ENCODE results near the gene SMAD7. TPM values are rescaled to one million over a fixed set of nuclear protein-coding genes. Genes with fewer than 3 reads are reported as not detected.
A peak's percentile ranks its signal among the peaks of the same experiment; 100 is the strongest.

Gene SMAD7
- total RNA-seq, 1 donor from 2014 or later, result 34.1 TPM

- Histone ChIP-seq H3K9me3 (no peaks in the 10 kb centered on the region), H3K27me3 (no peaks in the 10 kb centered on the region), H3K27ac (peak overlapping the region; percentile 94), H3K36me3 (peaks cover 0 to 3% of the 10 kb centered on the region in 2 donors), H3K4me3 (peak overlapping the region in 1 of 2 donors; percentile 1), H3K4me1 (peaks cover 100% of the 10 kb centered on the region)
- intact Hi-C loops (cut with DNase I), result no loop called here
- TF ChIP-seq, protein P1, sequence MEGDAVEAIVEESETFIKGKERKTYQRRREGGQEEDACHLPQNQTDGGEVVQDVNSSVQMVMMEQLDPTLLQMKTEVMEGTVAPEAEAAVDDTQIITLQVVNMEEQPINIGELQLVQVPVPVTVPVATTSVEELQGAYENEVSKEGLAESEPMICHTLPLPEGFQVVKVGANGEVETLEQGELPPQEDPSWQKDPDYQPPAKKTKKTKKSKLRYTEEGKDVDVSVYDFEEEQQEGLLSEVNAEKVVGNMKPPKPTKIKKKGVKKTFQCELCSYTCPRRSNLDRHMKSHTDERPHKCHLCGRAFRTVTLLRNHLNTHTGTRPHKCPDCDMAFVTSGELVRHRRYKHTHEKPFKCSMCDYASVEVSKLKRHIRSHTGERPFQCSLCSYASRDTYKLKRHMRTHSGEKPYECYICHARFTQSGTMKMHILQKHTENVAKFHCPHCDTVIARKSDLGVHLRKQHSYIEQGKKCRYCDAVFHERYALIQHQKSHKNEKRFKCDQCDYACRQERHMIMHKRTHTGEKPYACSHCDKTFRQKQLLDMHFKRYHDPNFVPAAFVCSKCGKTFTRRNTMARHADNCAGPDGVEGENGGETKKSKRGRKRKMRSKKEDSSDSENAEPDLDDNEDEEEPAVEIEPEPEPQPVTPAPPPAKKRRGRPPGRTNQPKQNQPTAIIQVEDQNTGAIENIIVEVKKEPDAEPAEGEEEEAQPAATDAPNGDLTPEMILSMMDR (IDR thresholded peaks at IDR 0.05), result no peak
- no peak for TF ChIP-seq POLR2AphosphoS5 (IDR thresholded peaks at IDR 0.05; ENCODE audit: insufficient read depth in 1 of 2, low read depth in 1 of 2)
- TF ChIP-seq POLR2A (IDR thresholded peaks at IDR 0.05), result no peak
- no peak for DNase-seq (ENCODE audit: extremely low spot score in 2 of 2)
Observed at GRCh38 chr18:48942086-48942485, 8.7 kb downstream of the SMAD7 start.

- H3K27ac ChIP-seq, result peak overlapping the region; percentile 94
- intact Hi-C loops (cut with DNase I), result no loop called here
- H3K4me3 ChIP-seq, result peak overlapping the region in 1 of 2 donors; percentile 1
- DNase-seq (ENCODE audit: extremely low spot score in 2 of 2), result no peak
- TF ChIP-seq POLR2AphosphoS5 (IDR thresholded peaks at IDR 0.05; ENCODE audit: insufficient read depth in 1 of 2, low read depth in 1 of 2) (no peak), POLR2A (IDR thresholded peaks at IDR 0.05) (no peak)
- TF ChIP-seq, protein P1 (IDR thresholded peaks at IDR 0.05), result no peak
- no peaks in the 10 kb centered on the region for H3K27me3 ChIP-seq
- H3K9me3 ChIP-seq, result no peaks in the 10 kb centered on the region
- peaks cover 100% of the 10 kb centered on the region for H3K4me1 ChIP-seq
- H3K36me3 ChIP-seq, result peaks cover 0 to 3% of the 10 kb centered on the region in 2 donors
Observed at GRCh38 chr18:48941672-48942071, 9.1 kb downstream of the SMAD7 start.

DNA sequence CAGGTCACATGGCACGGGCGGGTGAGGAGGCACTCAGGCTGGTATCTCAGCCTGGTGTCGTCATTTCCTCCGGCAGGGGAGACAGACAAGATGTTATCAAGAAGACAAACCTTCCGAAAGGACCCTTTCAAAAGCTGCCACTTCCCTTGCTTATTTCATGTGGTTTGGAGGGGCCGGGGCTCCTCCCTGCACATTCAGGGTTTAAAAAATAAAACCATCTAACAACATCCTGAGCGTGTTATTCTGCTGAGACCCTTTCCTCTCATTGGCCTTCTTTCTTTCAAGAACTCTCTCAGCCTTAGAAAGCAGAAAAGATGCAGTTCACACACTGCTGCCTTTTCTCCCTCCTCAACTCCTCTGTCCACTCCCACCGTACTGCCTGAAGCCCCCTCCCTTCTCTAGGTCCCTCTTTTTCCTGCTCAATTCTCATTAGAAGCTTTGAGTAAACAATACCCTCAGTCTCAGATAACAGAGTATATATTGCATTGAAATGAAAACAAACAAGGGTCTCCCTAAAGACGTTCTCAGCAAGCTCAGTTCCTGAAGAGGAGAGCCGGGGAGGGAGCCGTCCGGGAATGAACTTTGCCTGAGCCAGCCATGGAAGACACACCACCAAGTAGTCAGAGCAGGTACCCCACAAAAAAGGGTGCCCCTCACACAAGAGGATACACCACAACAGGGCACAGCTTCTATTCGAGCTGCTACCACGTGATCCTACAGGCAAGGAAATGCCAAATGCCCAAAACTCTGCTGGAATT lies 9.7 kb downstream of the SMAD7 start:
- Histone ChIP-seq H3K27me3 (no peaks in the 10 kb centered on the region), H3K4me1 (peaks cover 100% of the 10 kb centered on the region), H3K4me3 (no peak overlapping the region), H3K27ac (peak overlapping the region; percentile 94), H3K36me3 (peaks cover 0 to 3% of the 10 kb centered on the region in 2 donors), H3K9me3 (no peaks in the 10 kb centered on the region)
- no peak for DNase-seq (ENCODE audit: extremely low spot score in 2 of 2)
- intact Hi-C loops (cut with DNase I), result no loop called here
- TF ChIP-seq, protein P1 (IDR thresholded peaks at IDR 0.05), result no peak
- TF ChIP-seq POLR2A (IDR thresholded peaks at IDR 0.05) (no peak), POLR2AphosphoS5 (IDR thresholded peaks at IDR 0.05; ENCODE audit: insufficient read depth in 1 of 2, low read depth in 1 of 2) (no peak)

DNA sequence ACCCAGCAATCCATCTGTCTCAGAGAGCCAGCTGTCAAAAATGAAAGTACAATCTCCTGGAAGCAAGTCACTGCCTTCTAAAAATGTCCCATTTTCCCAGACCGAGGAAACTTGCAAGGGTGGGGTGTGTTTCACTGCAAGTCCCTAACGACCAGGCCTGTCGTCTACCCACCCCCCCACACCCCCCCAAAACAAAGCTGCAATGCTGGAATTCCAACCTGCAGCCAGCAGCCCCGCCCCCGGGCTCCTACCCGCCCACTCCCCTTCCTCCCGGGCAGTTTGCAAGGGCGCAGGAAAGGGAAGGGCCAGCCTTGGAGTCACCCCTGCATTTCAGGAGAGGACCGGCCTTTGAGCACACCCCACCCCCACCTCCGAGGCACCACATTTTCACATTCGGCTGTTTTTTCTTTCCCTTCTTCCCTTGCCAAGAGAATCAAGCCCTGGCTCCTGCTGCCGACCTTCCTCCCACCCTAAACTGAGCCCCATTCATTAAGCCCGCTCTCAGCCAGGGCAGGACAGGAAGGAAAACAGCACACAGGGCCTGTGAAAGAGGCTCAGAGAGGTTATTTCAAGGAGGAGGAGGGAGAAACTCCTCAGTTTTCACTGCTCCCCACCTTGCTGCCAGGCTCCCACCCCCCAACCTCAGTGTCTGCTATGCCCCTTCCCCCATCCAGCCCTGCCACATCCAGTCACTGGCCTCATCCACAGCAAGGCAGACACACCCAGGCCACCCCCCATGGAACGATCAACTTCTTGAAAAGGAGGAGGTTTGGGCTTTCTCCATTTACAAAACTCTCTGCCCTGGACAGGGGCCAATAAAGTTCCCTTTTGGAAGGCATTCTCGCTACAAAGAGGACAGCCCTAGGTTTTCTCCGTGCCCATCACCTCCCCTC lies 11.3 kb downstream of the SMAD7 start:
- Histone ChIP-seq H3K4me3 (peak overlapping the region; percentile 27 to 36), H3K9me3 (no peaks in the 10 kb centered on the region), H3K36me3 (no peaks in the 10 kb centered on the region), H3K4me1 (peaks cover 100% of the 10 kb centered on the region), H3K27me3 (no peaks in the 10 kb centered on the region), H3K27ac (peak overlapping the region; percentile 94)
- peak in 1 of 2 donors; percentile 30 for TF ChIP-seq POLR2AphosphoS5 (IDR thresholded peaks at IDR 0.05; ENCODE audit: insufficient read depth in 1 of 2, low read depth in 1 of 2)
- TF ChIP-seq, protein P1 (IDR thresholded peaks at IDR 0.05), result no peak
- intact Hi-C loops (cut with DNase I), result no loop called here
- DNase-seq (ENCODE audit: extremely low spot score in 2 of 2), result no peak

Measured in vagina (tissue), 2 donors.